WI38 (cell line): ENCODE data around the gene TCP10L.
"Not testable (repeated sequence)": the region's sequence is repeated elsewhere in the genome, so short reads cannot be mapped to it uniquely, and the experiment has no call there.

Experiments used
- H3K4me3 ChIP-seq: 2 replicates; pipeline ENCODE4 v1.5.1; 2011; ENCODE audit warnings: low read depth, mild to moderate bottlenecking, control low read depth, low read length
- CTCF ChIP-seq: IDR thresholded peaks from 2 replicates; pipeline ENCODE4 v1.5.1; 2012; ENCODE audit warnings: low read depth, mild to moderate bottlenecking, control low read depth, low read length

TCP10L gene

DNA sequence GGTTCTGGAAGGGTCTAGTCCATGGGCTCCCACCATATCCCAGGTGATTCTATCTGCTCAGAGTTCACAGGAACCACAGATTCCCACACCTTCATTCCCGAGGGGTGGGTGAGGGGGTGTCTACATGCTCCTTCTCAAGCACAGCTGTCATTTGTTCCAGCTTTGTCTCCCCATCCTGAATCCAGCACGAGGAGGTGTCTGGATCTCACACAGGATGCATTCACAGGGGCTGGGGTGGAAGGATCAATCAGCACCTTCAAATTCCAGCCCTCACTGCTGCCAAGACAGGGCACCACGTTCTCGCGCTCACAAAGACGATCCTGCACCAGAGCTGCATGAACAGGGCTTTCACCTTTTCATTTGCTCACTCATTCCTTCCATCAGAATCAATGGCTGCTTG, 52.7 kb downstream of the TCP10L start:
- H3K4me3 ChIP-seq = no peak overlapping the region
- TF ChIP-seq CTCF = no peak

- not testable (repeated sequence) for H3K4me3 ChIP-seq
Measured at GRCh38 chr21:32531561-32531960, 53.8 kb downstream of the TCP10L start.

DNA sequence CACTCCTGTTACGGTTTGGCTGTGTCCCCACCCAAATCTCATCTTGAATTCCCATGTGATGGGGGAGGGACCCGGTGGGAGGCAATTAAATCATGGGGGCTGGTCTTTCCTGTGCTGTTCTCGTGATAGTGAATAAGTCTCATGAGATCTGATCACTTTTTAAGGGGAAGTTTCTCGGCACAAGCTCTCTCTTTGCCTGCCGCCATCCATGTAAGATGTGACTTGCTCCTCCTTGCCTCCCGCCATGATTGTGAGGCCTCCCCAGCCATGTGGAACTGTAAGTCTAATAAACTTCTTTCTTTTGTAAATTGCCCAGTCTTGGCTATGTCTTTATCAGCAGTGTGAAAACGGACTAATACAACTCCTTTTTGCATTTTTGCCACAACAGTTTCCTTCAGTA, 54.5 kb downstream of the TCP10L start:
- not testable (repeated sequence) for H3K4me3 ChIP-seq

DNA sequence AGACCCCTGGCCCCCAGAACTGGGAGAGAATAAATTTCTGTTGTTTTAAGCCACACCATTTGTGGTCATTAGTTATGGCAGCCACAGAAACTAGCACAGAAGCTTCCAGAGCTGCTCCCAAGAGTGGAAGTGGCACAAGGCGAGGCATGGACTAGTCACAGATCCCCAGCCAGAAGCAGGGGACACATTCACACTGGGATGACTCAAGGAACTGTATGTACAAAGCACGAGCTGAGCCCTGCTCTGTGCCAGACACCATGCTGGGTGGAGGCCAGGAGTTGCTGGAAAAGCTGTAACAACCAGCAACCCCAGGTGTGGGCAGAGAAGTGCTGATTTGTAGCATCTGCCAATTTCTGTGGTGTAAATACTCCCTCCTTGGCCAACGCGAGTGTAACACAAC, 55.6 kb downstream of the TCP10L start:
- H3K4me3 ChIP-seq = no peak overlapping the region
- TF ChIP-seq CTCF = no peak

- no peak for TF ChIP-seq CTCF
- no peak overlapping the region for H3K4me3 ChIP-seq
Measured at GRCh38 chr21:32525282-32525681, 60.0 kb downstream of the TCP10L start.

DNA sequence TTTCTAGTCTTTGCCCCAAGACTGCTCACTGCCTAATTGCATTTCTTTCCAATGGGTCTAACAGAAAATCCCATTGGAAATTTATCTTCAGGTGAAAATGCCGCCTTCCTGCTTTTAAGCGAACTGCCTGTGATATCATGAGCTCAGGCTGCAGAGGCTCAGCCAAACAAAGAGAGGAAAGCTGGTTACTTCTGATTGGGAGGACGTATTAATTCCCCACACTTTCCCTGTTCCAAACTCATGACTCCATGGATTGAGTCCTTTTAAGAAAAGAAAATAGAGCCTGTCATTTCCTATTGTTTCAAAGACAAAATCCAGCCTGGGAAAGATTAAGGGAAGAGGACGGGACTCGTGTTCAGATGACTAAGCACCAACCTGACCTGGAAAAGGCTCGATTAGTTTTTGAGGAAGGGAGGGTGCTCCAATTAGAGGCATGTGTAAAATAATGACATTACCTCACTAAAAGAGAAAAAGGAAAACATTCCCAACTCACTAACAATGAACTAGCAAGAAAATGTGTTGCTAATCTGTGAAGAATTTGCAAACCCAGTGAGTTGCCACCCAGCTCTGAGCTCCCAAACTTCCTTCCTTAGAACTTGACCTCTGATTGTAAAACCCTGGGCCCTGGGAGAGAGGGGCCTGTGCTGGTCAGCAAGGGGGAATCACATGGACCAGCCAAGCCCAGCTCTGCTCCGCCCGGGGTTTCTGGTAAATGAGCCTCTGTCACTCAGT, 61.2 kb downstream of the TCP10L start:
- no peak for TF ChIP-seq CTCF
- no peak overlapping the region for H3K4me3 ChIP-seq
